K562 (cell line): ENCODE results near the gene CEP192. TPM values are rescaled to one million over a fixed set of nuclear protein-coding genes. Genes with fewer than 3 reads are reported as not detected.

Experiments
- BMI1 ChIP-seq: fragments of 150-350 bp; IDR thresholded peaks from 2 replicates; pipeline ENCODE4 v1.6.1; 2014; ENCODE audit warnings: low read length
- CC2D1A ChIP-seq: fragments of 450-650 bp; IDR thresholded peaks from 2 replicates; pipeline ENCODE4 v1.6.1; 2017; ENCODE audit warnings: mild to moderate bottlenecking
- DPF2 ChIP-seq: fragments of 450-650 bp; IDR thresholded peaks from 2 replicates; pipeline ENCODE4 v1.6.1; 2016
- ETV6 ChIP-seq, 3 experiments: fragments of 150-350 bp in 1 of 3; sonication (generic) in 1 of 3; formaldehyde crosslinking in 1 of 3; IDR thresholded peaks; 2 replicates each; pipeline versions ENCODE4 v1.6.1 to v1.8.0; 2014 to 2022; ENCODE audit warnings: borderline replicate concordance in 2 of 3, low read depth in 2 of 3, antibody characterized with exemption in 1 of 3, low read length in 1 of 3, mild to moderate bottlenecking in 1 of 3, missing genetic modification reagents in 1 of 3
- LARP7 ChIP-seq: fragments of 450-650 bp; IDR thresholded peaks from 2 replicates; pipeline ENCODE4 v1.6.1; 2016
- SAP30 ChIP-seq: fragments of 200-600 bp; sonication (generic); IDR thresholded peaks from 2 replicates; pipeline ENCODE4 v1.6.1; 2012; ENCODE audit warnings: borderline replicate concordance, low read depth, mild to moderate bottlenecking, moderate library complexity, low read length, control low read depth, inconsistent platforms; ENCODE audit not compliant: insufficient read depth, poor library complexity, severe bottlenecking
- SOX6 ChIP-seq: fragments of 450-650 bp; IDR thresholded peaks from 2 replicates; pipeline ENCODE4 v1.6.1; 2014; ENCODE audit warnings: mild to moderate bottlenecking
- polyA plus RNA-seq, 8 experiments: library from polyadenylated mRNA; depleted of rRNA in 4 of 8; stranded (reverse) in 5 of 8; unstranded in 3 of 8; fragments of >200 nt; fragmentation: Nextera tagmentation in 2 of 8; fragmentation: Illumina TruSeq in 1 of 8; extraction: Ambion mirVana in 2 of 8; extraction: Trizol in 1 of 8; gene quantifications; 2 replicates each; pipeline versions ENCODE4 v1.2.1 to v1.2.3, GENCODE V29; 2011 to 2014; ENCODE audit warnings: inconsistent platforms in 1 of 8, missing spikeins in 1 of 8
- total RNA-seq, 7 experiments: library from RNA; depleted of rRNA in 6 of 7; stranded (reverse); fragments of >200 nt in 6 of 7; fragmentation: Illumina TruSeq in 2 of 7; extraction: Trizol in 2 of 7; gene quantifications; 2 replicates each; pipeline versions ENCODE4 v1.2.1 to v1.2.3, GENCODE V29; 2011 to 2021; ENCODE audit warnings: low replicate concordance in 1 of 7
- TF ChIP-seq, protein P1 (sequence below): fragments of 250-450 bp; sonication (Bioruptor Pico); IDR thresholded peaks from 2 replicates; pipeline ENCODE4 v1.8.0; 2022; ENCODE audit warnings: moderate library complexity, mild to moderate bottlenecking, inconsistent platforms
- TF ChIP-seq, protein P2 (sequence below), 3 experiments: IDR thresholded peaks in 2 of 3; conservative IDR thresholded peaks in 1 of 3; 2 replicates each; pipeline ENCODE4 v1.5.1; 2011 to 2012; ENCODE audit warnings: low read length in 3 of 3, mild to moderate bottlenecking in 3 of 3, control low read depth in 2 of 3, improper control_type of control experiment in 1 of 3, inconsistent platforms in 1 of 3, low read depth in 1 of 3, mixed read lengths in 1 of 3, moderate library complexity in 1 of 3; ENCODE audit not compliant: insufficient read depth in 2 of 3
- TF ChIP-seq, protein P3 (sequence below): fragments of 450-650 bp; IDR thresholded peaks from 2 replicates; pipeline ENCODE4 v1.7.0; 2016; ENCODE audit warnings: borderline replicate concordance
- TF ChIP-seq, protein P4 (sequence below), 2 experiments: fragments of 450-650 bp; IDR thresholded peaks; 2 replicates each; pipeline ENCODE4 v1.6.1; 2018; ENCODE audit warnings: mild to moderate bottlenecking in 2 of 2, low read depth in 1 of 2; ENCODE audit not compliant: partially characterized antibody in 2 of 2

Gene CEP192
- total and polyA plus RNA-seq, 9 of the 15 experiments (the other 6 are each of a cell fraction or from before 2014, with no cell fraction given), result 14.4 to 54.4 (median 35.8) TPM

DNA sequence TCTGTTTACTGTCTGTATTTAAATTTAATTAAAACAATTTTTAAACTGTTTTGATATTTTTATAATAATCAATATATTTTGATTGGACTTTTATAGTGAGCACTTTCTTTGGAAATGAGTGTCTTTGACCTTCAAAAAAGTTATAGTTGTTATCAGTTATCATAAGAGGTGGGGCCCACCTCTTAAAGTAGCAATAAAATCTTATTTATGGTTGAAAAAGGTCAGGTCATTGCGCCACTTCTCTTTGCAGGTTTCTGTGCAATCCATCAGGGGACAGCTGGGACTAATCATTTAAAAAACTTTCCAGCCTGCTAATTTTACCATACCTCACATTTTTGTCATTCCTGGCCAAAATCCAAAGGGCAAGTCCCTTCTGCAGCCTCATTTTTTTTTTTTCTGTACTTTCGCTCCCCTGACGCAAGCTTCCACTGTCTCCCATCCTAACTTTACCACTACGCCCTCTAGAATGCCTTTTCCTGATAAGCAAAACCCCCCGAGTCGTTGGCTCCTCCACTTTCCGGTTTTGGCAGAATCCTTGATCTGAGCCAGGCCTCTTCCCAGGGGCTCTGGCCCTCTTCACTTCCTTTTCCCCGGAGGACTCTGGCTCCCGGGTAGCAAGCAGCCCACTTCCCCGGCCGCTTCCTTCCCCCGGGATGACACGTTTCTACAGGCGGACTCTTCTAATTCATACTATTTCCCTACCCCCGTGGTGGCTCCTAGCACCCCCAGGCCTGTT is 44.4 kb upstream of the CEP192 start (continued):
- TF ChIP-seq ETV6 (IDR thresholded peaks at IDR 0.05; ENCODE audit: borderline replicate concordance in 1 of 2, low read depth in 2 of 2, low read length in 1 of 2) (0 out of 4 replicates have a peak, but pooled peaks of 1 of the 2 experiments have one; percentile 29), ETV6 (CRISPR knock-in tag; IDR thresholded peaks at IDR 0.05; ENCODE audit: borderline replicate concordance) (no peak), LARP7 (peak; percentile 56; the same call in 1 of the 2 replicates), CC2D1A (0 out of 2 replicates have a peak, but pooled peaks have one; percentile 31), SAP30 (peak; percentile 66), DPF2 (0 out of 2 replicates have a peak, but pooled peaks have one; percentile 58), BMI1 (no peak), SOX6 (0 out of 2 replicates have a peak, but pooled peaks have one; percentile 20)
- TF ChIP-seq, protein P1, sequence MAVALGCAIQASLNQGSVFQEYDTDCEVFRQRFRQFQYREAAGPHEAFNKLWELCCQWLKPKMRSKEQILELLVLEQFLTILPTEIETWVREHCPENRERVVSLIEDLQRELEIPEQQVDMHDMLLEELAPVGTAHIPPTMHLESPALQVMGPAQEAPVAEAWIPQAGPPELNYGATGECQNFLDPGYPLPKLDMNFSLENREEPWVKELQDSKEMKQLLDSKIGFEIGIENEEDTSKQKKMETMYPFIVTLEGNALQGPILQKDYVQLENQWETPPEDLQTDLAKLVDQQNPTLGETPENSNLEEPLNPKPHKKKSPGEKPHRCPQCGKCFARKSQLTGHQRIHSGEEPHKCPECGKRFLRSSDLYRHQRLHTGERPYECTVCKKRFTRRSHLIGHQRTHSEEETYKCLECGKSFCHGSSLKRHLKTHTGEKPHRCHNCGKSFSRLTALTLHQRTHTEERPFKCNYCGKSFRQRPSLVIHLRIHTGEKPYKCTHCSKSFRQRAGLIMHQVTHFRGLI (CRISPR knock-in tag), result no peak
- TF ChIP-seq, protein P2, sequence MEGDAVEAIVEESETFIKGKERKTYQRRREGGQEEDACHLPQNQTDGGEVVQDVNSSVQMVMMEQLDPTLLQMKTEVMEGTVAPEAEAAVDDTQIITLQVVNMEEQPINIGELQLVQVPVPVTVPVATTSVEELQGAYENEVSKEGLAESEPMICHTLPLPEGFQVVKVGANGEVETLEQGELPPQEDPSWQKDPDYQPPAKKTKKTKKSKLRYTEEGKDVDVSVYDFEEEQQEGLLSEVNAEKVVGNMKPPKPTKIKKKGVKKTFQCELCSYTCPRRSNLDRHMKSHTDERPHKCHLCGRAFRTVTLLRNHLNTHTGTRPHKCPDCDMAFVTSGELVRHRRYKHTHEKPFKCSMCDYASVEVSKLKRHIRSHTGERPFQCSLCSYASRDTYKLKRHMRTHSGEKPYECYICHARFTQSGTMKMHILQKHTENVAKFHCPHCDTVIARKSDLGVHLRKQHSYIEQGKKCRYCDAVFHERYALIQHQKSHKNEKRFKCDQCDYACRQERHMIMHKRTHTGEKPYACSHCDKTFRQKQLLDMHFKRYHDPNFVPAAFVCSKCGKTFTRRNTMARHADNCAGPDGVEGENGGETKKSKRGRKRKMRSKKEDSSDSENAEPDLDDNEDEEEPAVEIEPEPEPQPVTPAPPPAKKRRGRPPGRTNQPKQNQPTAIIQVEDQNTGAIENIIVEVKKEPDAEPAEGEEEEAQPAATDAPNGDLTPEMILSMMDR (IDR thresholded peaks at IDR 0.05 in 2 of 3, conservative IDR thresholded peaks at IDR 0.05 in 1 of 3; ENCODE audit: insufficient read depth in 2 of 3, low read depth in 1 of 3, low read length in 3 of 3), result peak in 2 of 3 experiments; percentile 13 to 14; a peak in 1 of 6 replicates
- TF ChIP-seq, protein P3, sequence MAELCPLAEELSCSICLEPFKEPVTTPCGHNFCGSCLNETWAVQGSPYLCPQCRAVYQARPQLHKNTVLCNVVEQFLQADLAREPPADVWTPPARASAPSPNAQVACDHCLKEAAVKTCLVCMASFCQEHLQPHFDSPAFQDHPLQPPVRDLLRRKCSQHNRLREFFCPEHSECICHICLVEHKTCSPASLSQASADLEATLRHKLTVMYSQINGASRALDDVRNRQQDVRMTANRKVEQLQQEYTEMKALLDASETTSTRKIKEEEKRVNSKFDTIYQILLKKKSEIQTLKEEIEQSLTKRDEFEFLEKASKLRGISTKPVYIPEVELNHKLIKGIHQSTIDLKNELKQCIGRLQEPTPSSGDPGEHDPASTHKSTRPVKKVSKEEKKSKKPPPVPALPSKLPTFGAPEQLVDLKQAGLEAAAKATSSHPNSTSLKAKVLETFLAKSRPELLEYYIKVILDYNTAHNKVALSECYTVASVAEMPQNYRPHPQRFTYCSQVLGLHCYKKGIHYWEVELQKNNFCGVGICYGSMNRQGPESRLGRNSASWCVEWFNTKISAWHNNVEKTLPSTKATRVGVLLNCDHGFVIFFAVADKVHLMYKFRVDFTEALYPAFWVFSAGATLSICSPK, result no peak
- TF ChIP-seq, protein P4, sequence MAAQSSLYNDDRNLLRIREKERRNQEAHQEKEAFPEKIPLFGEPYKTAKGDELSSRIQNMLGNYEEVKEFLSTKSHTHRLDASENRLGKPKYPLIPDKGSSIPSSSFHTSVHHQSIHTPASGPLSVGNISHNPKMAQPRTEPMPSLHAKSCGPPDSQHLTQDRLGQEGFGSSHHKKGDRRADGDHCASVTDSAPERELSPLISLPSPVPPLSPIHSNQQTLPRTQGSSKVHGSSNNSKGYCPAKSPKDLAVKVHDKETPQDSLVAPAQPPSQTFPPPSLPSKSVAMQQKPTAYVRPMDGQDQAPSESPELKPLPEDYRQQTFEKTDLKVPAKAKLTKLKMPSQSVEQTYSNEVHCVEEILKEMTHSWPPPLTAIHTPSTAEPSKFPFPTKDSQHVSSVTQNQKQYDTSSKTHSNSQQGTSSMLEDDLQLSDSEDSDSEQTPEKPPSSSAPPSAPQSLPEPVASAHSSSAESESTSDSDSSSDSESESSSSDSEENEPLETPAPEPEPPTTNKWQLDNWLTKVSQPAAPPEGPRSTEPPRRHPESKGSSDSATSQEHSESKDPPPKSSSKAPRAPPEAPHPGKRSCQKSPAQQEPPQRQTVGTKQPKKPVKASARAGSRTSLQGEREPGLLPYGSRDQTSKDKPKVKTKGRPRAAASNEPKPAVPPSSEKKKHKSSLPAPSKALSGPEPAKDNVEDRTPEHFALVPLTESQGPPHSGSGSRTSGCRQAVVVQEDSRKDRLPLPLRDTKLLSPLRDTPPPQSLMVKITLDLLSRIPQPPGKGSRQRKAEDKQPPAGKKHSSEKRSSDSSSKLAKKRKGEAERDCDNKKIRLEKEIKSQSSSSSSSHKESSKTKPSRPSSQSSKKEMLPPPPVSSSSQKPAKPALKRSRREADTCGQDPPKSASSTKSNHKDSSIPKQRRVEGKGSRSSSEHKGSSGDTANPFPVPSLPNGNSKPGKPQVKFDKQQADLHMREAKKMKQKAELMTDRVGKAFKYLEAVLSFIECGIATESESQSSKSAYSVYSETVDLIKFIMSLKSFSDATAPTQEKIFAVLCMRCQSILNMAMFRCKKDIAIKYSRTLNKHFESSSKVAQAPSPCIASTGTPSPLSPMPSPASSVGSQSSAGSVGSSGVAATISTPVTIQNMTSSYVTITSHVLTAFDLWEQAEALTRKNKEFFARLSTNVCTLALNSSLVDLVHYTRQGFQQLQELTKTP (IDR thresholded peaks at IDR 0.05; ENCODE audit: low read depth in 1 of 2, partially characterized antibody in 2 of 2), result peak in 1 of 2 experiments; percentile 25
